Heart right ventricle (tissue), 16 donors: Measurements from ENCODE around the gene ADA. TPM values are rescaled to one million over a fixed set of nuclear protein-coding genes. Genes with fewer than 3 reads are reported as not detected.

Experiments used
- ATAC-seq, 8 donors: fragments of 200-7000 bp; cut with Tn5 transposase; one replicate each; pipeline ENCODE4 v1.9.1; 2020; ENCODE audit warnings: mild to moderate bottlenecking in 8 of 8, moderate library complexity in 8 of 8, moderate number of reproducible peaks in 1 of 8
- DNase-seq, 2 donors: peaks; one replicate each; pipeline ENCODE4 v3.0.0-alpha.2; 2020
- H3K27ac ChIP-seq, 10 donors: fragments of 200-600 bp; sonication (generic) in 2 of 10; one replicate each; pipeline versions ENCODE4 v1.5.0 to v1.8.0; 2020 to 2022; ENCODE audit warnings: mild to moderate bottlenecking in 3 of 10
- H3K27me3 ChIP-seq, 7 donors: fragments of 200-600 bp; one replicate each; pipeline ENCODE4 v1.8.0; 2021 to 2022; ENCODE audit warnings: mild to moderate bottlenecking in 2 of 7
- H3K36me3 ChIP-seq, 9 donors: fragments of 200-600 bp; sonication (generic) in 1 of 9; one replicate each; pipeline versions ENCODE4 v1.5.0 to v1.8.0; 2020 to 2022; ENCODE audit warnings: mild to moderate bottlenecking in 2 of 9
- H3K4me1 ChIP-seq, 9 donors: fragments of 200-600 bp; sonication (generic) in 1 of 9; one replicate each; pipeline versions ENCODE4 v1.5.0 to v1.8.0; 2020 to 2022; ENCODE audit warnings: mild to moderate bottlenecking in 4 of 9
- H3K4me3 ChIP-seq, 10 donors: fragments of 200-600 bp; sonication (generic) in 2 of 10; one replicate each; pipeline versions ENCODE4 v1.5.0 to v1.8.0; 2020 to 2022; ENCODE audit warnings: mild to moderate bottlenecking in 7 of 10, moderate library complexity in 2 of 10
- H3K9me3 ChIP-seq, 11 donors: fragments of 200-600 bp in 10 of 11; sonication (generic) in 2 of 11; one replicate each; pipeline versions ENCODE4 v1.5.0 to v1.8.0; 2013 to 2022; ENCODE audit warnings: mild to moderate bottlenecking in 2 of 11, control low read depth in 1 of 11, moderate library complexity in 1 of 11
- CTCF ChIP-seq, 9 donors: fragments of 200-600 bp; sonication (generic) in 2 of 9; IDR thresholded peaks; one replicate each; pipeline versions ENCODE4 v1.5.0 to v1.8.0; 2021 to 2022; ENCODE audit warnings: antibody characterized with exemption in 9 of 9, mild to moderate bottlenecking in 5 of 9, moderate library complexity in 1 of 9
- WGBS, 2 donors: extraction: QIAGEN DNeasy Blood & Tissue Kit; methylation state at CpG; one replicate each; pipeline ENCODE4 v1.1.7; 2013; ENCODE audit warnings: inconsistent platforms in 1 of 2; 5-methylcytosine and 5-hydroxymethylcytosine counted together
- intact Hi-C, 10 donors: fragments of 100-400 bp; cut with DNase I; formaldehyde crosslinking; loops; one replicate each; pipeline versions ENCODE4 v1.11.1 to v1.14.2; 2022
- polyA plus RNA-seq, 2 donors: library from polyadenylated mRNA; stranded (reverse); fragments of 200-250 nt; gene quantifications; one replicate each; pipeline ENCODE4 v1.2.3, GENCODE V29; 2013
- total RNA-seq, 10 donors: library from RNA; stranded (reverse); fragmentation: NEBNext Ultra II Directional in 3 of 10; extraction: Animal tissue kit (Norgen Biotek cat#: 25700) in 3 of 10; gene quantifications; one replicate each; pipeline versions ENCODE4 v1.2.1 to v1.2.4, GENCODE V29; 2021 to 2023
- donor health status: Arrhythmogenic right ventricular cardiomyopathy.
- donor health status: ischemic (EF 13 %, LVEDD 7.1; RV severe dilation, severe dysfunction).
- donor health status: healthy with polysubstance abuse.
- donor health status: DM: no; HTN: yes; CAD: no.
- donor health status: DM: no; HTN: no; CAD: no.
- donor health status: ischemic (EF 25% LVEDD 6.9; RV normal size, moderate dysfunction).
- donor health status: ischemic (EF 25% LVEDD 5.7; RV mildly dilated, moderate dysfunction).
- donor health status: healthy.
- donor health status: DM: yes; HTN: yes; CAD: no.
- donor health status: Ischemic cardiomyopathy.
- donor health status: ischemic (EF 35%, LVEDD 5.7; RV mildly dilated, moderate dysfunction).
- donor health status: nonischemic (EF 11% LVEDD 7.7; RV severe dilation, severe dysfunction).
- donor health status: DM: yes; HTN: yes; CAD: no.
- donor health status: PGD.
- donor health status: ischemic (EF 29% LVEDD 5.4; RV normal size, mild dysfunction).
- donor health status: nonischemic (EF 23%, LVEDD 6.1; RV moderate dilation, normal function).

Gene ADA
- total and polyA plus RNA-seq, 12 donors = 1.6 to 18.3 (median 5.1) TPM

GRCh38 chr20:44621325-44621724 is 30.2 kb downstream of the ADA start:
- H3K27me3 ChIP-seq = no peaks in the 10 kb centered on the region
- DNase-seq (no peak), ATAC-seq (no peak)
- TF ChIP-seq CTCF (IDR thresholded peaks at IDR 0.05) = no peak
- H3K4me1 ChIP-seq = peaks cover 11 to 35% (median 22%) of the 10 kb centered on the region in 9 donors
- intact Hi-C loops = no loop called here
- H3K27ac ChIP-seq = peak overlapping the region in 2 of 10 donors; percentile 2 to 36
- peaks cover 0 to 8% (median 0%) of the 10 kb centered on the region in 11 donors for H3K9me3 ChIP-seq
- 93 to 94% methylated on average over 5 of the region's 5 CpGs for WGBS, 2 donors
- H3K36me3 ChIP-seq = peaks cover 0 to 97% (median 39%) of the 10 kb centered on the region in 9 donors
- no peak overlapping the region for H3K4me3 ChIP-seq

- 98% methylated on average over 5 of the region's 5 CpGs for WGBS, 2 donors
- ATAC-seq = no peak
- peaks cover 24 to 48% (median 35%) of the 10 kb centered on the region in 9 donors for H3K4me1 ChIP-seq
- no peaks in the 10 kb centered on the region for H3K27me3 ChIP-seq
- no peak for TF ChIP-seq CTCF (IDR thresholded peaks at IDR 0.05)
- peaks cover 0 to 97% (median 50%) of the 10 kb centered on the region in 9 donors for H3K36me3 ChIP-seq
- no peak overlapping the region for H3K4me3 ChIP-seq
- DNase-seq = no peak
- H3K27ac ChIP-seq = peak overlapping the region in 1 of 10 donors; percentile 56
- intact Hi-C loops = no loop called here
- peaks cover 0 to 8% (median 0%) of the 10 kb centered on the region in 11 donors for H3K9me3 ChIP-seq
These were observed 31.5 kb downstream of the ADA start for GRCh38 chr20:44620030-44620429.

GRCh38 chr20:44619294-44619693 is 32.2 kb downstream of the ADA start:
- H3K27ac ChIP-seq = peak overlapping the region in 2 of 10 donors; percentile 8 to 56
- intact Hi-C loops = loop anchor here in 7 of 10 donors (2.0 to 10.0 kb wide), 5 partner anchors 16 to 404 kb away; partner anchors contain the start of gene OSER1 (in 5 of the 7)
- no peak for DNase-seq
- no peaks in the 10 kb centered on the region for H3K27me3 ChIP-seq
- WGBS, 2 donors = 94 to 97% methylated on average over 7 of the region's 7 CpGs
- H3K4me1 ChIP-seq = peaks cover 30 to 56% (median 42%) of the 10 kb centered on the region in 9 donors
- H3K4me3 ChIP-seq = no peak overlapping the region
- peaks cover 0 to 97% (median 56%) of the 10 kb centered on the region in 9 donors for H3K36me3 ChIP-seq
- no peak for TF ChIP-seq CTCF (IDR thresholded peaks at IDR 0.05)
- ATAC-seq = no peak
- H3K9me3 ChIP-seq = peaks cover 0 to 8% (median 0%) of the 10 kb centered on the region in 11 donors

GRCh38 chr20:44618318-44618731 is 33.2 kb downstream of the ADA start:
- peaks cover 30 to 65% (median 52%) of the 10 kb centered on the region in 9 donors for H3K4me1 ChIP-seq
- H3K27me3 ChIP-seq = no peaks in the 10 kb centered on the region
- DNase-seq = peak in 1 of 2 donors; percentile 74
- peak in 1 of 8 donors; percentile 5 for ATAC-seq
- intact Hi-C loops = loop anchor here in 7 of 10 donors (2.0 to 10.0 kb wide), 5 partner anchors 16 to 404 kb away; partner anchors contain the start of gene OSER1 (in 5 of the 7)
- H3K9me3 ChIP-seq = peaks cover 0 to 7% (median 0%) of the 10 kb centered on the region in 11 donors
- H3K27ac ChIP-seq = peak overlapping the region in 6 of 10 donors; percentile 10 to 84 (median 46)
- no peak for TF ChIP-seq CTCF (IDR thresholded peaks at IDR 0.05)
- 61 to 63% methylated on average over 14 of the region's 14 CpGs for WGBS, 2 donors
- H3K36me3 ChIP-seq = peaks cover 0 to 100% (median 51%) of the 10 kb centered on the region in 9 donors
- H3K4me3 ChIP-seq = no peak overlapping the region
